SK-N-MC (cell line): Measurements from ENCODE around the gene NPAP1.

Experiments
- EZH2 ChIP-seq: fragments of 200-600 bp; sonication (generic); IDR thresholded peaks from one replicate; pipeline ENCODE4 v1.6.1; 2017; ENCODE audit warnings: antibody characterized with exemption
- POLR2AphosphoS5 ChIP-seq: IDR thresholded peaks from 2 replicates; pipeline ENCODE4 v1.6.1; 2012; ENCODE audit warnings: mild to moderate bottlenecking, low read depth, low read length, borderline replicate concordance

DNA sequence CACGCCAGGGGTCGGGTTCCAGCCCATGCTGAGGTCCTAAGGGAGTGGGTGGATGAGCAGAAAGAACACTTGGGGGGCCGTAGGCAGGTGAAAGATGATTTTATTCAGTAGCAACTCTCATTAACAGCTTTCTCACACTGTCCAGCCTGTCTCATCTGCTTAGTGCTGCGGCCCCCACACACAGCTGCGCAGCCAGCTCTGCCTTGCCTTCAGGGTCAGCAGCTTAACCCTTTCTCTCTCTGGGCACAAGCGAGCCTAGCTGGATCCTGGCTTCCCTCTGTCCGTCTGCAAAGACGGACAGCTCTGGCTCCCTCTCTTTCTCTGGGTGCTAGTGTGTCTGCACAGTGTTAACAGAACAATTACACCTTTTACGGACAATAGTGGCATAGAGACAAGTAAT lies 21.3 kb downstream of the NPAP1 start:
- TF ChIP-seq POLR2AphosphoS5 = no peak
- TF ChIP-seq EZH2 = no peak
